Prostate gland (tissue), 2 donors: ENCODE data around the gene WBP1.

Experiments used
- POLR2A ChIP-seq: fragments of 450-650 bp; IDR thresholded peaks from one replicate; pipeline ENCODE4 v1.6.1; 2016; ENCODE audit warnings: antibody characterized with exemption, mild to moderate bottlenecking
- POLR2AphosphoS5 ChIP-seq: sonication (generic); formaldehyde crosslinking; IDR thresholded peaks from one replicate; pipeline ENCODE4 v1.6.1; 2017; ENCODE audit warnings: antibody characterized with exemption
- TF ChIP-seq, protein P1 (sequence below), 4 experiments: fragments of 200-600 bp in 2 of 4; fragments of 450-650 bp in 2 of 4; sonication (generic) in 2 of 4; IDR thresholded peaks; 1 replicate in 3 of 4; 2 replicates in 1 of 4; pipeline ENCODE4 v1.5.1; 2016 to 2019; ENCODE audit warnings: antibody characterized with exemption in 4 of 4, mild to moderate bottlenecking in 2 of 4, moderate library complexity in 2 of 4

DNA sequence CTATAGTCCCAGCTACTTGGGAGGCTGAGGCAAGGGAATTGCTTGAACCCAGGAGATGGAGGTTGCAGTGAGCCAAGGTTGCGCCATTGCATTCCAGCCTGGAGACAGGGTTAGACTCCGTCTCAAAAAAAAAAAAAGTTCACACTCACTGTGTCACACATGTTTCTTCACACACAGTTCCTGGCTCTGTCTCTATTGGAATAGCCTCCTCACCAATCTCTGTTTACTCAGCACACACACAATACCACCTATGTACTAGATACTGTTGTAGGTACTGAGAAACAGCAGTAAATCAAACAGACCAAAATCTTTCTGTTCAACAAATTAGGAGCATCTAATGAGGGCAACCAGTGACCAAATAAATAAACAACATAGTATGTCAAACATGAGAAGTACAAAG lies 27.9 kb downstream of the WBP1 start:
- TF ChIP-seq, protein P1, sequence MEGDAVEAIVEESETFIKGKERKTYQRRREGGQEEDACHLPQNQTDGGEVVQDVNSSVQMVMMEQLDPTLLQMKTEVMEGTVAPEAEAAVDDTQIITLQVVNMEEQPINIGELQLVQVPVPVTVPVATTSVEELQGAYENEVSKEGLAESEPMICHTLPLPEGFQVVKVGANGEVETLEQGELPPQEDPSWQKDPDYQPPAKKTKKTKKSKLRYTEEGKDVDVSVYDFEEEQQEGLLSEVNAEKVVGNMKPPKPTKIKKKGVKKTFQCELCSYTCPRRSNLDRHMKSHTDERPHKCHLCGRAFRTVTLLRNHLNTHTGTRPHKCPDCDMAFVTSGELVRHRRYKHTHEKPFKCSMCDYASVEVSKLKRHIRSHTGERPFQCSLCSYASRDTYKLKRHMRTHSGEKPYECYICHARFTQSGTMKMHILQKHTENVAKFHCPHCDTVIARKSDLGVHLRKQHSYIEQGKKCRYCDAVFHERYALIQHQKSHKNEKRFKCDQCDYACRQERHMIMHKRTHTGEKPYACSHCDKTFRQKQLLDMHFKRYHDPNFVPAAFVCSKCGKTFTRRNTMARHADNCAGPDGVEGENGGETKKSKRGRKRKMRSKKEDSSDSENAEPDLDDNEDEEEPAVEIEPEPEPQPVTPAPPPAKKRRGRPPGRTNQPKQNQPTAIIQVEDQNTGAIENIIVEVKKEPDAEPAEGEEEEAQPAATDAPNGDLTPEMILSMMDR (IDR thresholded peaks at IDR 0.05), result no peak
- TF ChIP-seq POLR2AphosphoS5, result no peak
- TF ChIP-seq POLR2A, result no peak
